Measurements from ENCODE around the gene MACROD2.

The MACROD2 gene

GRCh38 chr20:14337400-14338171 lies 342.3 kb downstream of the MACROD2 start, which contains the start of gene FLRT3:
Gene FLRT3, minus strand, starts transcription at chr20:14337612. Its CDS starts 10,106 bp downstream, at chr20:14327506.
- peak; percentile 22 for DNase-seq (ENCODE audit: low spot score)

GRCh38 chr20:14341801-14342200 lies 346.5 kb downstream of the MACROD2 start:
- no peak for DNase-seq (ENCODE audit: low spot score)

- DNase-seq (ENCODE audit: low spot score): no peak
Measured at GRCh38 chr20:14342918-14343317, 347.6 kb downstream of the MACROD2 start.

GRCh38 chr20:14343491-14344065 lies 348.3 kb downstream of the MACROD2 start:
- DNase-seq (ENCODE audit: low spot score): no peak

GRCh38 chr20:14344746-14345145 lies 349.4 kb downstream of the MACROD2 start:
- no peak for DNase-seq (ENCODE audit: low spot score)

GRCh38 chr20:14355791-14356190 lies 360.5 kb downstream of the MACROD2 start:
- no peak for DNase-seq (ENCODE audit: low spot score)

- no peak for DNase-seq (ENCODE audit: low spot score)
Measured at GRCh38 chr20:14360416-14360815, 365.1 kb downstream of the MACROD2 start.

GRCh38 chr20:14361509-14362345 lies 366.4 kb downstream of the MACROD2 start:
- DNase-seq (ENCODE audit: low spot score): no peak

GRCh38 chr20:14374196-14374595 lies 378.9 kb downstream of the MACROD2 start:
- DNase-seq (ENCODE audit: low spot score): no peak

GRCh38 chr20:14375416-14375985 lies 380.2 kb downstream of the MACROD2 start:
- DNase-seq (ENCODE audit: low spot score): no peak

GRCh38 chr20:14378326-14378725 lies 383.0 kb downstream of the MACROD2 start:
- no peak for DNase-seq (ENCODE audit: low spot score)

- no peak for DNase-seq (ENCODE audit: low spot score)
Measured at GRCh38 chr20:14383335-14383734, 388.0 kb downstream of the MACROD2 start.

GRCh38 chr20:14384416-14385175 lies 389.3 kb downstream of the MACROD2 start:
- DNase-seq (ENCODE audit: low spot score): no peak

- no peak for DNase-seq (ENCODE audit: low spot score)
Measured at GRCh38 chr20:14385176-14385740, 389.9 kb downstream of the MACROD2 start.

- DNase-seq (ENCODE audit: low spot score): no peak
Measured at GRCh38 chr20:14386726-14387125, 391.4 kb downstream of the MACROD2 start.

GRCh38 chr20:14401479-14402138 lies 406.3 kb downstream of the MACROD2 start:
- DNase-seq (ENCODE audit: low spot score): no peak

GRCh38 chr20:14404515-14404914 lies 409.2 kb downstream of the MACROD2 start:
- no peak for DNase-seq (ENCODE audit: low spot score)

GRCh38 chr20:14406495-14406894 lies 411.2 kb downstream of the MACROD2 start:
- no peak for DNase-seq (ENCODE audit: low spot score)

- no peak for DNase-seq (ENCODE audit: low spot score)
Measured at GRCh38 chr20:14407336-14407735, 412.0 kb downstream of the MACROD2 start.

GRCh38 chr20:14410869-14411555 lies 415.7 kb downstream of the MACROD2 start:
- DNase-seq (ENCODE audit: low spot score): no peak
